Dermis blood vessel endothelial cell (primary cell): Measurements from ENCODE around the gene RALGPS1. TPM values are rescaled to one million over a fixed set of nuclear protein-coding genes. Genes with fewer than 3 reads are reported as not detected.
"Not testable (repeated sequence)": the region's sequence is repeated elsewhere in the genome, so short reads cannot be mapped to it uniquely, and the experiment has no call there.

Source experiments
- DNase-seq: peaks from one replicate; pipeline ENCODE4 v3.0.0; 2010
- total RNA-seq: library from RNA; depleted of rRNA; stranded (reverse); fragments of >200 nt; gene quantifications from 2 replicates; pipeline ENCODE4 v1.2.3, GENCODE V29; 2014

The RALGPS1 gene
- total RNA-seq, 1 donor from 2014 or later, result 3.1 TPM

GRCh38 chr9:127162864-127163365, 248.3 kb downstream of the RALGPS1 start:
- DNase-seq, result no peak

- peak; percentile 94 for DNase-seq
These were observed 248.8 kb downstream of the RALGPS1 start for GRCh38 chr9:127163409-127163808.

GRCh38 chr9:127165116-127165515, 250.5 kb downstream of the RALGPS1 start:
- no peak for DNase-seq

GRCh38 chr9:127166111-127166510, 251.5 kb downstream of the RALGPS1 start:
- DNase-seq, result no peak

- no peak for DNase-seq
These were observed 252.3 kb downstream of the RALGPS1 start for GRCh38 chr9:127166651-127167524.

GRCh38 chr9:127167560-127168326, 253.2 kb downstream of the RALGPS1 start:
- no peak for DNase-seq

GRCh38 chr9:127168756-127169574, 254.4 kb downstream of the RALGPS1 start:
- DNase-seq, result no peak

GRCh38 chr9:127169575-127169883, 254.9 kb downstream of the RALGPS1 start:
- DNase-seq, result no peak

- DNase-seq, result no peak
These were observed 255.5 kb downstream of the RALGPS1 start for GRCh38 chr9:127170103-127170502.

GRCh38 chr9:127170652-127171051, 256.1 kb downstream of the RALGPS1 start:
- no peak for DNase-seq

- DNase-seq, result not testable (repeated sequence)
These were observed 256.8 kb downstream of the RALGPS1 start for GRCh38 chr9:127171348-127171747.

GRCh38 chr9:127172066-127172707, 257.6 kb downstream of the RALGPS1 start:
- no peak for DNase-seq

GRCh38 chr9:127173063-127173462, 258.5 kb downstream of the RALGPS1 start:
- no peak for DNase-seq

- DNase-seq, result peak; percentile 63
These were observed 260.1 kb downstream of the RALGPS1 start for GRCh38 chr9:127174386-127175318.

- no peak for DNase-seq
These were observed 260.7 kb downstream of the RALGPS1 start for GRCh38 chr9:127175319-127175715.

GRCh38 chr9:127175764-127176163, 261.2 kb downstream of the RALGPS1 start:
- no peak for DNase-seq

GRCh38 chr9:127176631-127177030, 262.0 kb downstream of the RALGPS1 start:
- DNase-seq, result no peak

- DNase-seq, result no peak
These were observed 262.6 kb downstream of the RALGPS1 start for GRCh38 chr9:127177231-127177630.

GRCh38 chr9:127177665-127178265, 263.2 kb downstream of the RALGPS1 start:
- no peak for DNase-seq
